HepG2 (cell line): ENCODE data around the gene TMX4. TPM values are rescaled to one million over a fixed set of nuclear protein-coding genes. Genes with fewer than 3 reads are reported as not detected.

Source experiments
- AFF4 ChIP-seq: sonication (generic); formaldehyde crosslinking; IDR thresholded peaks from 2 replicates; pipeline ENCODE4 v1.4.0; 2020; ENCODE audit warnings: missing genetic modification reagents
- ATF1 ChIP-seq: IDR thresholded peaks from 2 replicates; pipeline ENCODE4 v1.6.1; 2016; ENCODE audit warnings: mild to moderate bottlenecking, control low read depth
- FOXC1 ChIP-seq: sonication (generic); formaldehyde crosslinking; IDR thresholded peaks from 2 replicates; pipeline ENCODE4 v1.8.0; 2022; ENCODE audit warnings: mild to moderate bottlenecking, missing genetic modification reagents, borderline replicate concordance
- HDAC2 ChIP-seq: sonication (generic); formaldehyde crosslinking; IDR thresholded peaks from 2 replicates; pipeline ENCODE4 v1.4.0; 2020; ENCODE audit warnings: missing genetic modification reagents
- HNRNPK ChIP-seq: fragments of 200-400 bp; formaldehyde crosslinking; IDR thresholded peaks from 2 replicates; pipeline ENCODE4 v1.6.1; 2018; ENCODE audit warnings: low read length, low read depth, moderate library complexity, mild to moderate bottlenecking; ENCODE audit not compliant: poor library complexity, severe bottlenecking
- HNRNPLL ChIP-seq: fragments of 200-400 bp; formaldehyde crosslinking; IDR thresholded peaks from 2 replicates; pipeline ENCODE4 v1.6.1; 2017; ENCODE audit warnings: mild to moderate bottlenecking, low read depth, low read length; ENCODE audit not compliant: poor library complexity, severe bottlenecking
- HOXA3 ChIP-seq: sonication (generic); formaldehyde crosslinking; IDR thresholded peaks from 2 replicates; pipeline ENCODE4 v1.5.0; 2020; ENCODE audit warnings: missing genetic modification reagents
- KDM1A ChIP-seq: IDR thresholded peaks from 2 replicates; pipeline ENCODE4 v1.6.1; 2016; ENCODE audit warnings: missing compliant biosample characterization
- MAFG ChIP-seq: sonication (generic); formaldehyde crosslinking; IDR thresholded peaks from 2 replicates; pipeline ENCODE4 v1.5.1; 2020; ENCODE audit warnings: mild to moderate bottlenecking, missing genetic modification reagents
- NFKBIZ ChIP-seq: IDR thresholded peaks from 2 replicates; pipeline ENCODE4 v1.6.1; 2018; ENCODE audit warnings: missing genetic modification reagents, missing compliant biosample characterization
- NFYB ChIP-seq: sonication (generic); formaldehyde crosslinking; IDR thresholded peaks from 2 replicates; pipeline ENCODE4 v1.4.0; 2020; ENCODE audit warnings: missing genetic modification reagents
- TBX2 ChIP-seq: sonication (generic); formaldehyde crosslinking; IDR thresholded peaks from 2 replicates; pipeline ENCODE4 v1.5.0; 2020; ENCODE audit warnings: missing genetic modification reagents, mild to moderate bottlenecking, borderline replicate concordance
- TOPORS ChIP-seq: sonication (generic); formaldehyde crosslinking; IDR thresholded peaks from 2 replicates; pipeline ENCODE4 v1.8.0; 2023; ENCODE audit warnings: mild to moderate bottlenecking, missing genetic modification reagents
- ZBTB21 ChIP-seq: sonication (generic); formaldehyde crosslinking; IDR thresholded peaks from 2 replicates; pipeline ENCODE4 v1.4.0; 2020; ENCODE audit warnings: missing genetic modification reagents
- ZBTB33 ChIP-seq: sonication (generic); formaldehyde crosslinking; IDR thresholded peaks from 2 replicates; pipeline ENCODE4 v1.4.0; 2020; ENCODE audit warnings: missing genetic modification reagents
- ZKSCAN5 ChIP-seq: sonication (generic); formaldehyde crosslinking; IDR thresholded peaks from 2 replicates; pipeline ENCODE4 v1.5.1; 2020; ENCODE audit warnings: mild to moderate bottlenecking, missing genetic modification reagents
- ZNF431 ChIP-seq: sonication (generic); formaldehyde crosslinking; IDR thresholded peaks from 2 replicates; pipeline ENCODE4 v1.9.0; 2022; ENCODE audit warnings: missing genetic modification reagents, low read depth, mild to moderate bottlenecking, borderline replicate concordance
- ZNF570 ChIP-seq: sonication (generic); formaldehyde crosslinking; IDR thresholded peaks from 2 replicates; pipeline ENCODE4 v1.4.0; 2020; ENCODE audit warnings: mild to moderate bottlenecking, missing genetic modification reagents, borderline replicate concordance
- ZNF691 ChIP-seq: sonication (generic); formaldehyde crosslinking; IDR thresholded peaks from 2 replicates; pipeline ENCODE4 v1.4.0; 2020; ENCODE audit warnings: missing genetic modification reagents, low read depth, mild to moderate bottlenecking, borderline replicate concordance
- ZNF770 ChIP-seq: sonication (generic); formaldehyde crosslinking; IDR thresholded peaks from 2 replicates; pipeline ENCODE4 v1.5.0; 2020; ENCODE audit warnings: mild to moderate bottlenecking, missing genetic modification reagents
- ZNF777 ChIP-seq: sonication (generic); formaldehyde crosslinking; IDR thresholded peaks from 2 replicates; pipeline ENCODE4 v1.4.0; 2020; ENCODE audit warnings: missing genetic modification reagents
- polyA plus RNA-seq, 8 experiments: library from polyadenylated mRNA; depleted of rRNA in 3 of 8; stranded (reverse) in 7 of 8; unstranded in 1 of 8; fragments of >200 nt; fragmentation: Illumina TruSeq in 4 of 8; extraction: Trizol in 4 of 8; gene quantifications; 2 replicates each; pipeline versions ENCODE4 v1.2.1 to v1.2.3, GENCODE V29; 2011 to 2016; ENCODE audit warnings: low read depth in 4 of 8, missing spikeins in 1 of 8, mixed read lengths in 1 of 8; ENCODE audit not compliant: insufficient read depth in 1 of 8
- total RNA-seq, 5 experiments: library from RNA; depleted of rRNA; stranded (reverse); fragments of >200 nt; fragmentation: Illumina TruSeq; extraction: Trizol; gene quantifications; 2 replicates each; pipeline ENCODE4 v1.2.3, GENCODE V29; 2016; ENCODE audit warnings: low read depth in 1 of 5

The TMX4 gene
- total and polyA plus RNA-seq, 2 of the 13 experiments (the other 11 are each of a cell fraction or from before 2014, with no cell fraction given) = 7.6 to 21.4 TPM

- peak; percentile 92 for TF ChIP-seq HNRNPLL
- peak; percentile 7; the same call in 1 of the 2 replicates for TF ChIP-seq ZBTB21 (CRISPR knock-in tag)
- peak; percentile 9 for TF ChIP-seq NFYB (CRISPR knock-in tag)
- TF ChIP-seq ZNF570 = no peak
- TF ChIP-seq ZNF777 (CRISPR knock-in tag) = peak; percentile 99
- TF ChIP-seq TBX2 (CRISPR knock-in tag) = peak; percentile 85; the same call in 1 of the 2 replicates
- no peak for TF ChIP-seq AFF4 (CRISPR knock-in tag)
- peak; percentile 65 for TF ChIP-seq HDAC2 (CRISPR knock-in tag)
- no peak for TF ChIP-seq ATF1 (CRISPR knock-in tag)
- 0 out of 2 replicates have a peak, but pooled peaks have one; percentile 49 for TF ChIP-seq MAFG (CRISPR knock-in tag)
- TF ChIP-seq HOXA3 (CRISPR knock-in tag) = peak; percentile 94
- TF ChIP-seq FOXC1 (CRISPR knock-in tag) = peak; percentile 84; the same call in 1 of the 2 replicates
- peak; percentile 78 for TF ChIP-seq ZNF770 (CRISPR knock-in tag)
- no peak; the same call in 1 of the 2 replicates for TF ChIP-seq KDM1A
- no peak for TF ChIP-seq ZKSCAN5 (CRISPR knock-in tag)
- TF ChIP-seq NFKBIZ (CRISPR knock-in tag) = peak; percentile 45
- TF ChIP-seq ZNF691 (CRISPR knock-in tag) = peak; percentile 77; the same call in 1 of the 2 replicates
- TF ChIP-seq ZBTB33 (CRISPR knock-in tag) = peak; percentile 30; the same call in 1 of the 2 replicates
- no peak for TF ChIP-seq TOPORS
- peak; percentile 53 for TF ChIP-seq HNRNPK
- TF ChIP-seq ZNF431 (CRISPR knock-in tag) = peak; percentile 67
These were observed at the start of gene TMX4 (continued) for GRCh38 chr20:8019246-8019997.
